Mesodermal cell (in vitro differentiated cells): ENCODE results near the gene ANKRA2.

Experiments used
- H3K27ac ChIP-seq: 2 replicates; pipeline ENCODE4 v1.7.0; 2013; ENCODE audit warnings: mild to moderate bottlenecking, low read depth, low read length, moderate library complexity; ENCODE audit not compliant: severe bottlenecking
- H3K36me3 ChIP-seq: 2 replicates; pipeline ENCODE4 v1.7.1; 2013; ENCODE audit warnings: mild to moderate bottlenecking, low read length, moderate library complexity; ENCODE audit not compliant: control insufficient read depth, insufficient read depth
- H3K4me1 ChIP-seq: one replicate; pipeline ENCODE4 v1.7.1; 2013; ENCODE audit warnings: mild to moderate bottlenecking, low read length; ENCODE audit not compliant: insufficient read depth, control insufficient read depth, poor library complexity, severe bottlenecking
- H3K4me3 ChIP-seq: 2 replicates; pipeline ENCODE4 v1.7.0; 2013; ENCODE audit warnings: low read length, control low read depth, mild to moderate bottlenecking; ENCODE audit not compliant: insufficient read depth, poor library complexity, severe bottlenecking; ENCODE audit errors: extremely low read depth
- H3K9me3 ChIP-seq: 2 replicates; pipeline ENCODE4 v1.7.1; 2013; ENCODE audit warnings: mild to moderate bottlenecking, low read length, moderate library complexity; ENCODE audit not compliant: control insufficient read depth
- WGBS, 2 experiments: methylation state at CpG; one replicate each; pipeline ENCODE4 v1.1.5; 2013; ENCODE audit warnings: missing lambda C conversion rate in 2 of 2; ENCODE audit not compliant: insufficient coverage in 2 of 2; 5-methylcytosine and 5-hydroxymethylcytosine counted together

ANKRA2 gene

DNA sequence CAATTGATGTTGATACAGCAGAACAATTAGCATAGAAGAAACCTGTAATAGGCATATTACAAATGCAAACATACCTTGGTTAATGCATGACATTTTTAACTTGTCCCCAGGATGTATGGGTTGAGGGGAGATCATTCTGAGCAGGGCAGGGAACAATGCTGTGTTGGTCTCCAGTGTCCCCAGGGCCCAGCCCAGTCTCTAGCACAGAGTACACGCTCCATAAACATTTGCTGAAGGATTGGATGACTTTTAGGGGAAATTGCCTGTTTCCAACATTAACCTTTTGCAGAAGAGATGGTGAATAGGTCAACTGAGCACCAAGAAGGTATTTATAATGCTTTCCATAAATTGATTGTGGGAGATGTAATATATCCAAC, 20.0 kb downstream of the ANKRA2 start:
- Histone ChIP-seq H3K4me3 (no peak overlapping the region), H3K9me3 (no peaks in the 10 kb centered on the region), H3K36me3 (no peaks in the 10 kb centered on the region), H3K4me1 (peaks cover 5% of the 10 kb centered on the region), H3K27ac (no peak overlapping the region)
- WGBS, 2 experiments = 100% methylated on average over 1 of the region's 1 CpG; no CpG with 5 or more reads in 1 of the 2 experiments

DNA sequence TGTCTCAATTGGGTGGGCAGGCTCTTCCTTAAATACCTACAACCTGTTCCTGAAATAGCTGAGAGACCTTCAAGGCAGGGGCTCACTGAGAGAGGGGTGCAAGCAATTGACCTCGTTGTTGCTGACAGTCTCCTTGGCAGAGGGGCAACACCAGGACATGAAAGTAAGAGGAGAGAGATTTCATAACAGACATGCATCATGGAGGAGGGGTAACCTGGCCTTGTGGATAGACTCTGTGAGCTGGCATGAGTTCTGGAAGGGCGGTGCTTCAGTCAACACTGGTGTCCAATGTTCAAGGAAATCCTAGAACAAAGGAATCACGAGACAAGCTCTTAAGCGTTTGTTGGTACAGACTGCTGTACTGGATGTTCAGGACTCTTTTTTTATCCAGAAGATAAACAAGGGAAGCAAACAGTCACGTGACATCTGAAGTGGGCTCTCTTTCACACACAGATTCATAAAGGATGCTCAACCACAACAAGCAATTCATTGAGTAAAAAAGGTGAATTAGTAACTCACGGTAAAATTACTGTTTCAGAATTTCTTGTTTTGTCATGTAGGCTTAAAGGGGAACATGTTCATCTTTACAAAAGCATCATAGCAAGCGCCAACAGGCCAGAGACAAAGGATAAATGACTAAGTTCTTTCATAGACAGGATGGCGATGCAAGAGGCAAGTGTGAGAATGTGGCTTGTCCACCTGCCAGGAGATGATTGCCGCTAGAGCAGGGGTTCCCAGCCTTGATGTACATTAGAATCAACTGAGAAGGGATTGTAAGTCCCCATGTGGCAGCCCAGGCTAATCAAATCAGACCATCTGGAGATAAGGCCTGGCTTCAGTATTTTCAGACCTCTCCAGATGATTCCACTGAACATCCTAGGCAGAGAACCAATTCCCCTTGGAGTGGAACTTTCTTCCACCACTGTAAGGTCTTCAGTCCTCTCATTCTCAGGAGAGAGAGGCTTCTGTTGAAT, 20.7 kb downstream of the ANKRA2 start:
- Histone ChIP-seq H3K4me3 (no peak overlapping the region), H3K36me3 (no peaks in the 10 kb centered on the region), H3K9me3 (no peaks in the 10 kb centered on the region), H3K4me1 (peaks cover 5% of the 10 kb centered on the region), H3K27ac (no peak overlapping the region)
- 83 to 92% methylated on average over 4 to 7 of the region's 9 CpGs for WGBS, 2 experiments

DNA sequence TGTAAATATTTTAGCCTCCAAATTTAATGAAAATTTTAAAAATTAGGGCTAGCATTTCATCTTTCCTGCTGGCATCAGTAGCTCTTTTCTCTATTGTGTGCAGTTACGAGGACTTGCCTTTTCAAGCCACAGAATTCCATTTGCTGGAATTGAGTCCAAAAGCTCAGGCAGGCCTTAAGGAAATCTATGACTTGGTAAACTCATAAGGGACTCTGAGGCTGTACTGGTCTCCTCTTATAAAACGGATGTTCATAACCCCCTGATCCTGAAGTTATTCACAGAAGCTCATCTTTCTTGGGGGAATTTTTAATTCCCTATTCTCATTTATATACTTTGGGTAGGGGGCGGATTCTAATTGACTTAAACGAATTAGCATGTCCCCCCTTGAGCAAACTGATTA, 23.4 kb downstream of the ANKRA2 start:
- Histone ChIP-seq H3K4me3 (no peak overlapping the region), H3K4me1 (peaks cover 5% of the 10 kb centered on the region), H3K9me3 (no peaks in the 10 kb centered on the region), H3K27ac (no peak overlapping the region), H3K36me3 (no peaks in the 10 kb centered on the region)
- 90% methylated on average over 1 of the region's 4 CpGs; no CpG with 5 or more reads in 1 of the 2 experiments for WGBS, 2 experiments

DNA sequence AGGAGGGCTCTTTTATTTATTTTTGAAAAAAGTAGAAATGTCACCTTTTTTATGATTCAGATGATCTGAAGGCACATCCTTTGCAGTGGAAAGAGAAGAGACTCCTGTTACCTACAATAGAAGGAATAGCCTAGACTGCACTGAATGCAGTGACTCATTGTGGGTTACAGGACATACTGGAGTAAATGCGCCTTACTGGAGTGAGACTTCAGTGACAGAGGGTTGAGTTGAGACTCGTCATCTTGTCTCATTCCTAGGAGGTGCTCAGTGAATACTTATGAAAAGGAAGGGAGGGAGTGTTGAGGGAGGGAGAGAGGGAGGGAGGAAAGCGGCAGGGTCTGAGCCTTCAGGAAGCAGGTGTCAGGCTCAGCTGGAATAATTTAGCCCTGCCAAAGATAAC, 25.2 kb downstream of the ANKRA2 start:
- WGBS, 2 experiments = 77 to 84% methylated on average over 2 to 3 of the region's 3 CpGs
- Histone ChIP-seq H3K4me3 (no peak overlapping the region), H3K9me3 (no peaks in the 10 kb centered on the region), H3K27ac (no peak overlapping the region), H3K4me1 (peaks cover 5% of the 10 kb centered on the region), H3K36me3 (no peaks in the 10 kb centered on the region)

DNA sequence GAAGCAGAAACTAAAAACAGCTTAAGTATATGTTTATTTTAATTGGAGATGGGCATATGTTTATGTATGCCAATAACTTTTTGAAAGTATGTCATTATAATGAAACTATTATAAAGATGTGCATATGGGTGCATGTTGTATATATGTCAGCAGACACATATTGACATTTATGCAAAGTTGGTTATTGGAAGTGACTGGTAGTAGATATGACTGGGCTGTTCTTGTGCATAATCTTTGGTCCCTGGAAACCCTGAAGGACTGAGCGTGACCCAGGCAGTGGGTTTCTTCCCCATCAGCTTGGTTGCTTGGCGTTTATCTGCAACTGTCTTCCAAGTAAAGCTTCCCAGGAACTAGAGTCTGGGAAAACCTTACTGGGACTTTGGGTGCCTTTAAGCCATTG, 25.7 kb downstream of the ANKRA2 start:
- 93 to 94% methylated on average over 2 of the region's 2 CpGs for WGBS, 2 experiments
- Histone ChIP-seq H3K9me3 (no peaks in the 10 kb centered on the region), H3K4me3 (no peak overlapping the region), H3K4me1 (peaks cover 5% of the 10 kb centered on the region), H3K27ac (no peak overlapping the region), H3K36me3 (no peaks in the 10 kb centered on the region)

DNA sequence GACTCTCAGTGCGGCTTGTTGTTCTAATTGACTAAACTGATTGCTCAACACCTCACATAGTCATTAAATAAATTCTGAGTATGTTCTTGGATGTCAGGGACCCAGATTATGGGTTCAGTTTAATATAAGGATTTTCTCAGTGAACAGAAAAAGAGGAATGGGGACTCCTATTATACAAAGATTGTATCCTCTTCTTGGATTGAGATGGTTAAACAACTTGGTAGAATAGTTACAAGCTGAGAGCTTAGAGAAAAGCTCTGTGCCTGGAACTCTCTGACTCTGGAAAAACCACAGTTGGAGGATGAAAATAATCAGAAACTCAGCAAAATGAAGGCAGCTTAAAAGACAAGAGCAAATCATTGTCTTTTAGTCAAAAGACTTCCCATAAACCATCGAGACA, 30.5 kb downstream of the ANKRA2 start:
- WGBS, 2 experiments = 80 to 100% methylated on average over 1 of the region's 2 CpGs

DNA sequence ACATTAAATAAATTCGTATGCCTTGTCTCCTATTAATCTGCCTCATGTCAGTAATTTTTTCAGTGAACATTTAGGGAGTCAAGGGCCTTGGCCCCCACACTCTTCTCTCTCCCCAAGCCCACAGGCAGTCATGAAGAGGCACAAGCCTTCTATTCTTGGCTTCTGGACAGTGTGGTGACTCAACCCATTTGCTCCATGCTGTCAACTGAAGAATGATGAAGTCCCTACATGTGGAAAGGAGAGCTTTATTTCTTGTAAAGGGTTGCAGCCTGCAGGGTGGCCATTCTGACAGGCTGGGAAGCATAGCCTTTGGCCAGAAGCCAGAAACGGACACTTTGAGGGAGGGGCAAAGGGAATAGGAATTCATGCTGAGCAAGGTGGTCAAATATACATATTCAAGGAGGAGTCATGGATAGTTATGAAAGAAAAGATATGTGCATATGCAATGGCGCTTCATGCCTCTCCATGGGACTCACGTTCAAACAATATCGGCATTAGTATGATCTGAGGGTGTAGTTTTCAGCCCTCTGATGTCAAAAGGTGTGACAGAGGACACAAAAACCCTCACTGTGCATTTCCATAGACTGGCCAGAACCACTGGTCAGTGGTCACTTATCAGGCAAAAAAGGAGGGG, 31.3 kb downstream of the ANKRA2 start:
- Histone ChIP-seq H3K4me3 (no peak overlapping the region), H3K9me3 (peaks cover 5% of the 10 kb centered on the region), H3K36me3 (no peaks in the 10 kb centered on the region), H3K27ac (no peak overlapping the region), H3K4me1 (no peaks in the 10 kb centered on the region)
- WGBS, 2 experiments = 88 to 90% methylated on average over 4 to 5 of the region's 5 CpGs

More for the DNA sequence above, 30.5 kb downstream of the ANKRA2 start:
- H3K4me1 ChIP-seq = no peaks in the 10 kb centered on the region
- no peak overlapping the region for H3K27ac ChIP-seq
- H3K4me3 ChIP-seq = no peak overlapping the region
- peaks cover 5% of the 10 kb centered on the region for H3K9me3 ChIP-seq
- H3K36me3 ChIP-seq = no peaks in the 10 kb centered on the region

DNA sequence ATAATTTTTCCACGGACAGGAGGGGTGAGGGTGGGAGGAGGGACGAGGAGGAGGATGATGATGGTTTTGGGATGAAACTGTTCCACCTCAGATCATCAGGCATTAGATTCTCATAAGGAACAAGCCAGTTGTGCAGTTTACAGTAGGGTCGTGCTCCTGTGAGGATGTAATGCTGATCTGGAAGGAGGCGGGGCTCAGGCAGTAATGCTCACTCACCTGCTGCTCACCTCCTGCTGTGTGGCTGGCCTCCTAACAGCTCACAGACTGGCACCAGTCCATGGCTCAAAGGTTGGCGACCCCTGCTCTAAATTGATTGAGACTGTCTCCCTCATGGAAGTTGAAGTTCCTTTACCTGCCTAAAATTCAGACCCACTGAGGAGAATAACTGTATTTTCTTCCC, 33.2 kb downstream of the ANKRA2 start:
- no peaks in the 10 kb centered on the region for H3K36me3 ChIP-seq
- H3K4me1 ChIP-seq = no peaks in the 10 kb centered on the region
- 86 to 87% methylated on average over 4 to 5 of the region's 5 CpGs for WGBS, 2 experiments
- peaks cover 5% of the 10 kb centered on the region for H3K9me3 ChIP-seq
- H3K4me3 ChIP-seq = no peak overlapping the region
- no peak overlapping the region for H3K27ac ChIP-seq

DNA sequence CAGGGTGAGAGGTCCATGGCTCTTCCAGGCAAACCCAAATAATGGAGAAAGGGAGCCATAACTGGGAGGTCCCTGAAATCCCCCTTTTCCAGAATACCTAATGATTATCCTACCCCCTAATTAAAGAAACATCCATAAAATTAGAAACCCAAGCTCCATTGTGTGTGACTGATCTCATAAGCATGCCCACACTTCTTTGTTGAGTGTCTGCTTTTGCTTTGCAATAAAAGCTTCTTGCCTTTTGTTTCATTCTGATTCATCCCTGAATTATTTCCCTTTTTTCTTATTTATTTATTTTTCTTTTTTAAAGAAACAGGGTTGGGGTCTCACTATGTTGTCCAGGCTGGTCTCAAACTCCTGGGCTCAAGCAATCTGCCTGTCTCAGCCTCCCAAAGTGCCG, 34.1 kb downstream of the ANKRA2 start:
- WGBS, 2 experiments = 83 to 91% methylated on average over 1 of the region's 1 CpG
- H3K9me3 ChIP-seq = peaks cover 5% of the 10 kb centered on the region
- no peak overlapping the region for H3K27ac ChIP-seq
- H3K36me3 ChIP-seq = no peaks in the 10 kb centered on the region
- H3K4me3 ChIP-seq = no peak overlapping the region
- no peaks in the 10 kb centered on the region for H3K4me1 ChIP-seq

DNA sequence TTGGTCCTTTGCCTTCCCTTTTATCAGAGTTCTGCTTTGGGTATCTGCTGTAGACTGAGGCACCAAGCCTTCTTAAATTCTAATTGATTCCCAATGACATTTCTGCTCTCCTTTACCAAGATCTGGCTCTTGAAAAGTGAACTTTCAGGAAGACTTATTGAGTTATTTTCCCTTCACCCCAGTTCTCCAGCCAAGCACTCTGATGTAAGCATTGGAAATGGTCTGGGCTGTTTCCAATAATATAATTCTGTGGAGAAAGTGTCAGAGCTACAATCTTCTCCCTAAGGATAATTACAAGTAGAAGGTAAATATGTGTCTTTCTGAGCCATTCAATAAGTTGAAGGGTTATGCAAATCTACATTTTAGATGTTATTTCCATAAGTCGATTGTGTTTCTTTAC, 36.4 kb downstream of the ANKRA2 start:
- no peaks in the 10 kb centered on the region for H3K4me1 ChIP-seq
- H3K27ac ChIP-seq = no peak overlapping the region
- WGBS, 2 experiments = no CpG with 5 or more reads among the region's 1 CpG
- H3K36me3 ChIP-seq = no peaks in the 10 kb centered on the region
- H3K9me3 ChIP-seq = peaks cover 5% of the 10 kb centered on the region
- no peak overlapping the region for H3K4me3 ChIP-seq

DNA sequence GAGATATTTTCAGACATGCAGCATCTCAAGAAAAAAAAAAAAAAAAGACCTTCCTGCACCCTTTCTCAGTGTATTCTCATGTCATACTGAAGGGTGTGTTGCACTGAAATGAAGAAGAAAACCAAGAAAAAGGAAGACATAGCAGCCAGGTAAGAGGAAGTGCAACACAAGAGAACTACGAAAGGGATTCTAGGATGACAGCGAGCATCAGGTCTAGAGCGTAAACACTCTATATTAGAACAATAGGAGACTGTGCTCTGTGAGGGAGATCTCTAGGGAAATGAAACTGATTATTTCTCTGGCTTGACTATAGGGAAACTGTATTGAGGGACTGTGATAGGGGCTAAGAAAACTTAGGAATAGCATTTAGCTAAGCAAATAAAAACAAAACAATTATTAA, 37.2 kb downstream of the ANKRA2 start:
- peaks cover 5% of the 10 kb centered on the region for H3K9me3 ChIP-seq
- no peak overlapping the region for H3K27ac ChIP-seq
- WGBS, 2 experiments = 77 to 89% methylated on average over 3 of the region's 3 CpGs
- no peak overlapping the region for H3K4me3 ChIP-seq
- no peaks in the 10 kb centered on the region for H3K4me1 ChIP-seq
- H3K36me3 ChIP-seq = no peaks in the 10 kb centered on the region
